NCI-H510A treated with DMSO at 0.1 percent for 48 hours (cell line): Measurements from ENCODE around the gene PGAP2.

Experiments
- DNase-seq: peaks from one replicate; lab custom pipeline; 2025; lab: John Stamatoyannopoulos, UW

The PGAP2 gene

DNA sequence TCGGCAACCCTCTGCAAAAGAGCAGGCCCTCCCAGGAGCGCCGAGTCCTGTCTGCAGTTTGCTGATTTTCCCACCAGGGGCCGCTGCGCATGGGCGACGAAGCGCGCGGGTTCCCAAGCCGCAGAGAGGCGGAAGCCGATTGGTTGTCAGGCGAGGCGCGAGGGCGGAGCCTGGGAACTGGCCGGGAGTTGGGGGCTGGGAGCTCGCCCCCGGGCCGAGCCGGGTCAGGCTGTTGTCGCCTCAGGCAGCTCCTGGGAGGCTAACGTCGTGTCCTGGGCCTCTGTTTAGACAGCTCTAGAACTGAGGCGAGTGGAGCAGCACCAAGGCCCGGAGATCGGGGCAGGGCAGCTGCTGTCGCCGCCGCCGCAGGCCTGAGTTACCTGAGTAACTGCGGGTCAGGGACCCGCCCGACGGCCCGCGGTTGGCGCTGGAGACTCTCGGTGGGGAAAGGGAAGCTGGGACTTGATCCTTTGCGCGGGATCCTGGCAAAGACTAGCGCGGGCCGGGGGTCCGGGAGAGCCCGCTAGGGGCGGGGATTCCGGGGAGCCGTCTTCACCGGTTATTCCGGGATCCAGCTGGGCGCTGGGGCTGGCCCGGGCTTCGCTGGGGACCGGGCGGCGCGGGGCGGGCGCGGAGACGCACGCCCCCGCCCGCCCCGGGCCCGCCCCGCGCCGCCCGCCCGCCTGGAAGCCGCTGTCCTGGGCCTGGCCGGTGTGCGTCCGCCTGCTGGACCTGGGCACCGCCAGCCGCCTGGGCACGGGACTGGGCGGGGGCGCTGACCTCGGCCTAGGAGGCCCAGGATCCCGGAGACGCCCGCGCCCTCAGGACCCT lies 46.8 kb downstream of the PGAP2 start, which contains the start of gene STIM1:
TSS of gene STIM1 (plus strand) at position 688 of the 831 bp plus-strand sequence. CDS start 607 bp downstream, outside the sequence.
- peak; percentile 68 for DNase-seq

DNA sequence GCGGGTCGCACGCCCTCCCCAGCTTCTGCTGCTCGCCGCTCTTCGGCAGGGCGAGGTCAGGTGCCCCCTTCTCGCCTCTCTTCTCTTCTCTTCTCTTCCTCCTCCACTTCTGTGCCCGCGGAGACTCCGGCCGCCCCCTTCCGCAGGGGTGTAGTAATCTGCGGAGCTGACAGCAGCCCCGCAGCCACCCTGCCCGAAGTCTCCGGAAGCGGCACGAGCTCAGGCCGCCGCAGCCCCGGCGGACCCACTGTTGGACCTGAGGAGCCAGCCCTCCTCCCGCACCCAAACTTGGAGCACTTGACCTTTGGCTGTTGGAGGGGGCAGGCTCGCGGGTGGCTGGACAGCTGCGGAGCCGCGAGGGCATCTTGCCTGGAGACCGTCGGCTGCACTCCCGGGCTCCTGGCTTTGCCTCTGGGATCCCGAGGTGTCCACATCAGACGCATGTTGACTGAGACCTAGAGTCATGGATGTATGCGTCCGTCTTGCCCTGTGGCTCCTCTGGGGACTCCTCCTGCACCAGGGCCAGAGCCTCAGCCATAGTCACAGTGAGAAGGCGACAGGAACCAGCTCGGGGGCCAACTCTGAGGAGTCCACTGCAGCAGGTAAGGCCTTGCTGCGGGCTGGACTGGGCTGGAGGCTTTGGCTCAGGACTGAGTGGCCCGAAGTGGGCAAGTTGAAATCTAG lies 47.6 kb downstream of the PGAP2 start:
- no peak for DNase-seq

GRCh38 chr11:3856856-3857553 lies 48.6 kb downstream of the PGAP2 start:
- no peak for DNase-seq

- no peak for DNase-seq
Measured at GRCh38 chr11:3857628-3858027, 49.3 kb downstream of the PGAP2 start.

DNA sequence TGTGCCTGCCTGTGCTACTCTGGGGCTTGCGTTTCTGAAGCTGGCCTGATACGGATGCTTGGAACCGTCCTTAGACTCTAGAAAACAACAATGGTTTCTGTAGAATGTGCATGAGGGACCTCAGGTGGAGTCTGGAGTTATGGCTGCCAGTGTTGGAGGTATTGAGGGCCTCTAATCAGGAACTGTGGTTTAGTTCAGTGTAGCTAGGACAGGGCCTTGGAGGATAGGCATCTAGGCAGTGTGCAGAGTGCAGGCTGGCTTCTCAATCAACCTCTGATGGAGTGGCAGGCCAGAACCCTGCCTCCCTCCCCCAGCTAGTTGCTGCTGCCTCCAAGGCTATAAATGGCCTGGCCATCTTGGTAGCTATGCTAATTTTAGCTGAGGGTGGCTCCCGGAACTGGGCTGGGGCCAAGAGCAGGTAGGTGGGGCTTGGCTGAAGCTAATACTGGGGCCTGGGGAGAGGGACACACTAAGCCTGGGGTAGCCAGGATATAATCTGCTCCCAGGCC lies 51.1 kb downstream of the PGAP2 start:
- DNase-seq: peak; percentile 30

DNA sequence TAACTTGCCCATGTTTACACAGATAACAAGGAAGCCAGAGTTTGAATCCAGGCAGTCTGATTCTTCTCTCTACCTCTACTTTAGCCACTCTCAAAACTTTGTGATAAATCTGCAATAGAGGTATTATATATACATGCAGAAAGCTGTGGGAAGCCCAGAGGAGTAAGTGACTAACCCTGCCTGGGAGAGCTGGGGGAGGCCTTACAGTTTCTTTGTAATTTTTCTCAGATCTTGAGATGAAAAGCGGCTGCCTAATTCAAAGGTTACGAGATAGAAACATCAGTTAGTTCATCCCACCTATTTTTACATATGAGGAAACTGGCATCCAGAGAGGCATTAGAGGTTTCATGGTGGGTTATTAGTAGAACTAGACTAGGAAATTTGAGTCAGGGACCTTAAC lies 52.0 kb downstream of the PGAP2 start:
- DNase-seq: no peak

DNA sequence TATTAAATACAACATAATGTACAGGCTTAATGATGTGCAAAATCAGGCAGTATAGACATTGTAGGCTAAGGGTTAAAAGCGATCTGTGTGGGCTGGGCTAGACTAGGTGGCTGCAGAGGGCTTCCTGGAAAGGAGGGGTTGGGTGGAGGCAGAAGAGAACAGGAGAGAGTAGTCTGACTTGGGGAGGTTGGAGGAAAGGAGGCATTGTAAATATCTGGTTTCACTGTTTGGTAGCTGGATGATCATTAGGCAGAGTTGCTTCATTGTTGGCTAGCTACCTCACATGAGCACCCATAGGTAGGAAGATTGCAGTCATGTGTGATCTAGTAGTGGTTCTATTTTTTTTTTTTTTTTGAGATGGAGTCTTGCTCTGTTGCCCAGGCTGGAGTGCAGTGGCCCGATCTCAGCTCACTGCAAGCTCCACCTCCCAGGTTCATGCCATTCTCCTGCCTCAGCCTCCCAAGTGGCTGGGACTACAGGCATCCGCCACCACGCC lies 52.6 kb downstream of the PGAP2 start:
- DNase-seq: peak; percentile 43

DNA sequence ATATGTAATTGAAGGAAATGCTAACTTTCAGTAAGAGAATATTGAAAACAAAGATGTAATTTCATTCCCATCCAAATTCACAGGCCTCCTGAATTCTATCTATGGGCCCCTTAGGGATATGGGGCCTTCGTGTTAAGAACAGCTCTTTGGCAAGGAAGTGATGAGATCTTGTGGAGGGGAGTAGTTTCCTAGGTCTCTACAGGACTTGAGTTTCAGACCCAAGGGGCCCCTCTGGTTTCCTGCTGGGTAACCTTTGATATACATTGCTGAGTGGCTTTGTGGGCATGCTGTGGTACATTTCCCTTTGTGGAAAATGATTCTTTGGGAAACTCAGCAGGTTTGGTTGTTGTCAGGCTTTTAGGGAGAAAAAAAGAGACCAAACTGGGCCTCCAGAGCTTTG lies 53.3 kb downstream of the PGAP2 start:
- no peak for DNase-seq

DNA sequence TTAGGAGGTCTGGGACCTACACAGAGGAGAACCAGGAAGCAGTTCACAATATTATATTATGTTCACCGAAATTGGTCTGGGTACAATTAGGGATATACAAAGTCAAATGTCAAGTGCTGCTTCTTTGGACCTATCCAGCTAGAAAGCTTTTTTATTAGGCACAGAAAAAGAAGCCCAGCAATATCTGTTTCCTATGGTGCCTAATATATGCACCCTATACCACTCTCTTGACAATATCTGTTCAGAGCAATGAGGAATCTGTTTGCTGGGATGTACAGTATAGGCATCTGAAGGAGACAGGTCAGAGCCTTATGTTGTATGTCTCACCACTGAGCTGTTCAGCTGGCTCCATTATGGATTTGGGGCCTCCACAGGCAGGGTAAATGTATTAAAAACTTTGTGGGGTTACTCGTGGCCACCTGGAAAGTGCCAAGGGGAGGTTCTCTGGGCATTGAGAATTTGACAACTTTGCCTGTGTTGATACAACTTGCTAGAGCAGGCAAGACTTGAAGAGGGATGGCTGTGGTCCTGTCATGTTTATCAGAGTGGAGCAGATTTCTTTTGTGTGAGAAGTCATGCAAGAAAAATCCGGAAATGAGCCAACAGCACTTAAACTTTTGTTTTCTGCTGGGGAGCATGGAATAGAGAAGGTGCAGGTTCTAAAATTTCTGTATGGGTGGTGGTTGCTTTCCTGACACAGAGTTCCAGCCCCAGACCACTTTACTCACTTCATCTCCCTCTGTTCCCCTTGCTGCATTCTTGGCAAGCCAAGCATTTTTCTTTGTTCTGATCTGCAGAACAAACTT lies 57.2 kb downstream of the PGAP2 start:
- DNase-seq: no peak

DNA sequence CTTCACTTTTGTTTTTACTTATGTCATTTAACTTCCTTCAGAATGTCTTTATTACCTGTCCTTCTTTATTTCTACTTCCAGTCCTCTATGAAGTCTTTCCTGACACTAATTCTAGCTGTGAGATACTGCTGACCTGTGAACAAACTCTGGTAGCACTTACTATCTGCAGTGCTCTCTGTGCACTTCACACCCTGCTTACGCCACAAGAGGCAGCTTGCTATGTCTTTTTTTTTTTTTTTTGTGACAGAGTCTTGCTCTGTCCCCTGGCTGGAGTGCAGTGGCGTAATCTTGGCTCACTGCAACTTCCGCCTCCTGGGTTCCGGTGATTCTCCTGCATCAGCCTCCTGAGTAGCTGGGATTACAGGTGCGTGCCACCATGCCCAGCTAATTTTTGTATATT lies 57.8 kb downstream of the PGAP2 start:
- no peak for DNase-seq

DNA sequence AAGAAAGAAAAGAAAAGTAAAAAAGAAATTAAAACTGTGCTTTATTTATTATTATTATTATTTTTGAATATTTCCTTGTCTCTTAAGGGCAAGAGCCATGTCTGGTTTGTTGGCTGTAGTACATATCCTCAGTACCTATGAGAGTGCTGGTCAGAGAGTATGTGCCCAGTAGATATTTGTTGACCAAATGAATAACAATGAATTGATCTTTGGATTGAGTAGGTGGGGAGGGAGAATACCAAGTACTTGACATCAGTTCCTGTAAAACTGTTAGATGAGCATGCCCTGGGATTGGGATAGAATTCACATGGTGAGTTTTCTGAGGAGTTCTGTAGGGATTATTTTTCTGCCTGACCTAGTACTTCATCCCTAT lies 58.5 kb downstream of the PGAP2 start:
- no peak for DNase-seq

DNA sequence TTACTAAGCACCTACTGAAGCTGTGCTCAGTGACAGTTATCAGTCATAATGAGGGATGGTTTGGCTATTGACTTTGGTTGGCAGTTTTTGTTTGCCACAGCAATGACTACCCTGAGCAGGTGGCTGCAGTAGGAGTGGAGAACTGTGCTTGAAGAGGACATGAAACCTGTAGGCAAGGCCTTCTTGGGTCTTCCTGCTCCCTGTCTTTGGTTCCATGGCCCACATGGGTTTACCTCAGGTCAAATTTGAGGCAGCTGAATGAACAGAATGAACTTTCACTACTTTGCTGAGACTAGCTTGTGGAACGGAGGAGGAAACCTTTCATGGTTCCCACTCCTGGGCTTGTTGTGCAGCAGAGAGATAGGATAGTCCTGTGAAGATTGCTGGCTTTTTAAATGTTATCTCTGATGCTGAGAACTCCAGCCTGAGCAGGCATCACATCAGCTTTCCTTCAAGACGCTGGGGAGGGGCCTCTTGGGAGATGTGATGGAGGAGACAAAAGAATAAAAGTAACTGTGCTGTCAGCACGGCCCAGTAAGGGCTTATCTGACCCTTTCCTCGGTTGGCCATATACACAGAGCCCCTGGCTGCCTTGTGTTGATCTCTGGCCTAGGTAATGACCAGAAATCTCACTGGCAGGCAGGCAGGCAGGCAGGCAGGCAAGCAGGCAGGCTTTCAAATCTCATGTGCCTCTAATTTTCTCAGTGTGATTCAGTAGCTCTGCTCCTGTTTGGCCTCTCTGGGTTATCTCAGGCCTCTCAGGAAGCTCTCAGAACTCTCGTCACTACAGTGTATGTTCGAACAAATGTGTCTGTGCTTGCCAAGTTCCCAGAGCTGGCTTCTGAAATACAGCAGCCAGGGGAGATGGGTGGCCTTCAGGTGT lies 59.1 kb downstream of the PGAP2 start:
- DNase-seq: no peak

- no peak for DNase-seq
Measured at GRCh38 chr11:3873712-3874349, 65.5 kb downstream of the PGAP2 start.
